ENCODE data around the gene ALDH3A1. TPM values are rescaled to one million over a fixed set of nuclear protein-coding genes. Genes with fewer than 3 reads are reported as not detected.

Gene ALDH3A1
- total RNA-seq, 4 donors from 2014 or later: 0.17 to 1.9 (median 0.42) TPM; not detected in 1

- Histone ChIP-seq H3K9me3 (no peaks in the 10 kb centered on the region), H3K27me3 (no peaks in the 10 kb centered on the region), H3K36me3 (no peaks in the 10 kb centered on the region), H3K27ac (replicated peaks in 1 of 4) (no peak overlapping the region), H3K4me3 (no peak overlapping the region), H3K4me1 (peaks cover 0 to 12% (median 9%) of the 10 kb centered on the region in 4 donors)
- no peak for DNase-seq (ENCODE audit: extremely low spot score)
- intact Hi-C loops (cut with DNase I): no loop called here
- TF ChIP-seq POLR2A (IDR thresholded peaks at IDR 0.05; ENCODE audit: low read depth) (no peak), EP300 (IDR thresholded peaks at IDR 0.05) (no peak), POLR2AphosphoS5 (IDR thresholded peaks at IDR 0.05) (no peak)
- TF ChIP-seq, protein P1, sequence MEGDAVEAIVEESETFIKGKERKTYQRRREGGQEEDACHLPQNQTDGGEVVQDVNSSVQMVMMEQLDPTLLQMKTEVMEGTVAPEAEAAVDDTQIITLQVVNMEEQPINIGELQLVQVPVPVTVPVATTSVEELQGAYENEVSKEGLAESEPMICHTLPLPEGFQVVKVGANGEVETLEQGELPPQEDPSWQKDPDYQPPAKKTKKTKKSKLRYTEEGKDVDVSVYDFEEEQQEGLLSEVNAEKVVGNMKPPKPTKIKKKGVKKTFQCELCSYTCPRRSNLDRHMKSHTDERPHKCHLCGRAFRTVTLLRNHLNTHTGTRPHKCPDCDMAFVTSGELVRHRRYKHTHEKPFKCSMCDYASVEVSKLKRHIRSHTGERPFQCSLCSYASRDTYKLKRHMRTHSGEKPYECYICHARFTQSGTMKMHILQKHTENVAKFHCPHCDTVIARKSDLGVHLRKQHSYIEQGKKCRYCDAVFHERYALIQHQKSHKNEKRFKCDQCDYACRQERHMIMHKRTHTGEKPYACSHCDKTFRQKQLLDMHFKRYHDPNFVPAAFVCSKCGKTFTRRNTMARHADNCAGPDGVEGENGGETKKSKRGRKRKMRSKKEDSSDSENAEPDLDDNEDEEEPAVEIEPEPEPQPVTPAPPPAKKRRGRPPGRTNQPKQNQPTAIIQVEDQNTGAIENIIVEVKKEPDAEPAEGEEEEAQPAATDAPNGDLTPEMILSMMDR (IDR thresholded peaks at IDR 0.05): no peak
- 91% methylated on average over 9 of the region's 11 CpGs for WGBS
Observed at GRCh38 chr17:19755821-19756510, 7.9 kb upstream of the ALDH3A1 start.

DNA sequence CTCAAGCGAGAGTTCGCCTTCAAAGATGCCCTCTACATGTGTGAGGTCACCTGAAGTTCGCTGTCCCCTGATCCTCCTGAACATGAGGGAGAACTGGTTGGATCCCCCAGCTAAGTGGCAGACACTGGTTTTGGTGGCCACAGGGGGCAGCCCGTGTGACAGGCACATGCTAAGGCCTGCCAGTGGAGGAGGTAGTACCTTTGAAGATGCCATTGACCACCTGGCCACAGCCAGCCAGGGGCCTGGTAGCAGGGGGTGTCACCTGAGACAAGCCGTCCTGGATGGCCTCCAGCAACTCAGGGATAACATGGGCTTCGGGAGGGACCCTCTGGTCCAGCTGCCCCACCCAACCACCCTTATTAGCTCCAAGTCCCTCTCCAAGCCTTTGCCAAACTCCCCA is 7.3 kb upstream of the ALDH3A1 start:
- Histone ChIP-seq H3K27ac (replicated peaks in 1 of 4) (no peak overlapping the region), H3K4me1 (peaks cover 0 to 12% (median 9%) of the 10 kb centered on the region in 4 donors), H3K27me3 (no peaks in the 10 kb centered on the region), H3K4me3 (no peak overlapping the region), H3K36me3 (no peaks in the 10 kb centered on the region), H3K9me3 (no peaks in the 10 kb centered on the region)
- 92% methylated on average over 5 of the region's 6 CpGs for WGBS
- intact Hi-C loops (cut with DNase I): no loop called here
- no peak for TF ChIP-seq EP300 (IDR thresholded peaks at IDR 0.05)
- TF ChIP-seq POLR2AphosphoS5 (IDR thresholded peaks at IDR 0.05): no peak
- TF ChIP-seq, protein P1 (IDR thresholded peaks at IDR 0.05): no peak
- no peak for TF ChIP-seq POLR2A (IDR thresholded peaks at IDR 0.05; ENCODE audit: low read depth)
- no peak for DNase-seq (ENCODE audit: extremely low spot score)

- H3K27ac ChIP-seq (replicated peaks in 1 of 4): peak overlapping the region in 1 of 4 donors; percentile 53
Observed at GRCh38 chr17:19753661-19754463, 5.8 kb upstream of the ALDH3A1 start.

DNA sequence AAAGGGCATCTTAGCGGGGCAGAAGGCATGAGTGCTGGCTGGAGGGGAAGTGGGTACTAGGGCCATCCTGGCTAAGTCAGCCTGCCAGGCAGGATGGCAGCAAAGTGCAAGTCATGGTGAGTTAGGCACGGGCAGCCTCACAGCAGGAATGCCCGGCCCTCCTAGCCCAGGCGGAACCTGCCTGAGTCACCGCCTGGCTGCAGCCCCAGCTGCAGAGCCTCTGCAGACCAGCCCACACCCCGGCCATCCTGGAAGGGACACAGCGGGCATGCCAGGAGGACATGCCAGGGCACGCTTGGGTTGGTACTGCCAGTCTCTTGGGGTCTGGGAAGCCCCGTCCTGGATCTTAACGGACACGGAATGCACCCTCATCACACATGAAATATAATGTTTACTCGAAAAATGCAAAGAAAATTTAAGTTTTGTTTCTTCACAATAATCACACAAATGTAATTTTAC is 5.0 kb upstream of the ALDH3A1 start:
- intact Hi-C loops (cut with DNase I): loop anchor here (5.0 kb wide), 1 partner anchor 101 kb away; no protein-coding TSS in a partner anchor
- no peaks in the 10 kb centered on the region for H3K9me3 ChIP-seq
- H3K27ac ChIP-seq (replicated peaks in 1 of 4): peak overlapping the region in 3 of 4 donors; percentile 30 to 54 (median 53)
- peaks cover 0 to 9% (median 0%) of the 10 kb centered on the region in 4 donors for H3K27me3 ChIP-seq
- TF ChIP-seq POLR2AphosphoS5 (IDR thresholded peaks at IDR 0.05) (peak; percentile 31 to 50), POLR2A (IDR thresholded peaks at IDR 0.05; ENCODE audit: low read depth) (no peak)
- H3K4me1 ChIP-seq: peaks cover 0 to 14% (median 10%) of the 10 kb centered on the region in 4 donors
- no peak for DNase-seq (ENCODE audit: extremely low spot score)
- H3K36me3 ChIP-seq: no peaks in the 10 kb centered on the region
- no peak overlapping the region for H3K4me3 ChIP-seq
- WGBS: 67% methylated on average over 9 of the region's 12 CpGs

More at GRCh38 chr17:19753661-19754463, 5.8 kb upstream of the ALDH3A1 start:
- DNase-seq (ENCODE audit: extremely low spot score): no peak
- Histone ChIP-seq H3K27me3 (peaks cover 0 to 2% (median 0%) of the 10 kb centered on the region in 4 donors), H3K9me3 (no peaks in the 10 kb centered on the region), H3K4me1 (peaks cover 0 to 12% (median 9%) of the 10 kb centered on the region in 4 donors), H3K36me3 (no peaks in the 10 kb centered on the region), H3K4me3 (no peak overlapping the region)
- intact Hi-C loops (cut with DNase I): loop anchor here (5.0 kb wide), 1 partner anchor 102 kb away; no protein-coding TSS in a partner anchor
- no peak for TF ChIP-seq POLR2AphosphoS5 (IDR thresholded peaks at IDR 0.05)
- no peak for TF ChIP-seq EP300 (IDR thresholded peaks at IDR 0.05)
- TF ChIP-seq, protein P1 (IDR thresholded peaks at IDR 0.05): peak; percentile 16 to 42 (median 21)
- 79% methylated on average over 12 of the region's 12 CpGs for WGBS

Data from esophagus muscularis mucosa (tissue), 4 donors.